Ectodermal cell (in vitro differentiated cells): ENCODE data around the gene ULK1.

Experiments
- H3K27ac ChIP-seq: 2 replicates; pipeline ENCODE4 v1.7.0; 2013; ENCODE audit warnings: mild to moderate bottlenecking, low read depth, low read length; ENCODE audit not compliant: insufficient read depth, poor library complexity, severe bottlenecking
- H3K27me3 ChIP-seq: 2 replicates; pipeline ENCODE4 v1.7.0; 2013; ENCODE audit warnings: mild to moderate bottlenecking, low read length; ENCODE audit not compliant: insufficient read depth, control insufficient read depth, poor library complexity, severe bottlenecking
- H3K36me3 ChIP-seq: one replicate; pipeline ENCODE4 v1.7.0; 2013; ENCODE audit warnings: low read length; ENCODE audit not compliant: control insufficient read depth, insufficient read depth
- H3K4me1 ChIP-seq: one replicate; pipeline ENCODE4 v1.7.0; 2013; ENCODE audit warnings: low read length; ENCODE audit not compliant: control insufficient read depth, insufficient read depth
- H3K4me3 ChIP-seq: 2 replicates; pipeline ENCODE4 v1.7.0; 2013; ENCODE audit warnings: low read depth, low read length, control low read depth; ENCODE audit not compliant: insufficient read depth
- H3K9me3 ChIP-seq: 2 replicates; pipeline ENCODE4 v1.7.0; 2013; ENCODE audit warnings: mild to moderate bottlenecking, low read length, moderate library complexity; ENCODE audit not compliant: control insufficient read depth
- WGBS, 2 experiments: methylation state at CpG; one replicate each; pipeline ENCODE4 v1.1.7; 2013; ENCODE audit warnings: missing lambda C conversion rate in 2 of 2; 5-methylcytosine and 5-hydroxymethylcytosine counted together

ULK1 gene

GRCh38 chr12:131862600-131862993 lies 31.8 kb upstream of the ULK1 start:
- no peak overlapping the region for H3K27ac ChIP-seq
- WGBS, 2 experiments, result 62 to 65% methylated on average over 14 of the region's 14 CpGs

GRCh38 chr12:131862994-131863710 lies 31.3 kb upstream of the ULK1 start:
- Histone ChIP-seq H3K27me3 (no peaks in the 10 kb centered on the region), H3K27ac (no peak overlapping the region), H3K9me3 (no peaks in the 10 kb centered on the region), H3K4me1 (peaks cover 14% of the 10 kb centered on the region), H3K4me3 (no peak overlapping the region), H3K36me3 (no peaks in the 10 kb centered on the region)
- 42 to 44% methylated on average over 20 of the region's 20 CpGs for WGBS, 2 experiments

More at GRCh38 chr12:131862600-131862993, 31.8 kb upstream of the ULK1 start:
- Histone ChIP-seq H3K36me3 (no peaks in the 10 kb centered on the region), H3K27me3 (no peaks in the 10 kb centered on the region), H3K4me1 (peaks cover 14% of the 10 kb centered on the region), H3K9me3 (no peaks in the 10 kb centered on the region), H3K4me3 (no peak overlapping the region)

- 82% methylated on average over 24 of the region's 24 CpGs for WGBS, 2 experiments
- no peak overlapping the region for H3K27ac ChIP-seq
- H3K4me1 ChIP-seq, result peaks cover 14% of the 10 kb centered on the region
- H3K9me3 ChIP-seq, result no peaks in the 10 kb centered on the region
- no peaks in the 10 kb centered on the region for H3K27me3 ChIP-seq
- H3K36me3 ChIP-seq, result no peaks in the 10 kb centered on the region
- no peak overlapping the region for H3K4me3 ChIP-seq
Measured at GRCh38 chr12:131863711-131864396, 30.6 kb upstream of the ULK1 start.

- Histone ChIP-seq H3K9me3 (no peaks in the 10 kb centered on the region), H3K36me3 (no peaks in the 10 kb centered on the region), H3K27me3 (no peaks in the 10 kb centered on the region), H3K27ac (no peak overlapping the region), H3K4me3 (no peak overlapping the region), H3K4me1 (peaks cover 14% of the 10 kb centered on the region)
- WGBS, 2 experiments, result 88 to 92% methylated on average over 8 of the region's 8 CpGs
Measured at GRCh38 chr12:131864469-131864868, 30.0 kb upstream of the ULK1 start.

GRCh38 chr12:131865180-131865875 lies 29.1 kb upstream of the ULK1 start:
- WGBS, 2 experiments, result 94 to 96% methylated on average over 20 of the region's 20 CpGs
- no peak overlapping the region for H3K27ac ChIP-seq
- H3K9me3 ChIP-seq, result no peaks in the 10 kb centered on the region
- H3K36me3 ChIP-seq, result no peaks in the 10 kb centered on the region
- H3K4me1 ChIP-seq, result peaks cover 14% of the 10 kb centered on the region
- no peaks in the 10 kb centered on the region for H3K27me3 ChIP-seq
- H3K4me3 ChIP-seq, result no peak overlapping the region

GRCh38 chr12:131867471-131867870 lies 27.0 kb upstream of the ULK1 start:
- Histone ChIP-seq H3K36me3 (no peaks in the 10 kb centered on the region), H3K4me1 (peaks cover 9% of the 10 kb centered on the region), H3K27ac (no peak overlapping the region), H3K27me3 (no peaks in the 10 kb centered on the region), H3K9me3 (no peaks in the 10 kb centered on the region), H3K4me3 (no peak overlapping the region)
- 91% methylated on average over 10 of the region's 10 CpGs for WGBS, 2 experiments

- no peak overlapping the region for H3K4me3 ChIP-seq
- H3K27me3 ChIP-seq, result no peaks in the 10 kb centered on the region
- peaks cover 4% of the 10 kb centered on the region for H3K4me1 ChIP-seq
- whole genome bisulfite sequencing, 2 experiments, result 92% methylated on average over 28 of the region's 28 CpGs
- H3K36me3 ChIP-seq, result no peaks in the 10 kb centered on the region
- no peak overlapping the region for H3K27ac ChIP-seq
- no peaks in the 10 kb centered on the region for H3K9me3 ChIP-seq
Measured at GRCh38 chr12:131867891-131868675, 26.3 kb upstream of the ULK1 start.

- no peaks in the 10 kb centered on the region for H3K36me3 ChIP-seq
- H3K4me1 ChIP-seq, result no peaks in the 10 kb centered on the region
- H3K27me3 ChIP-seq, result no peaks in the 10 kb centered on the region
- H3K27ac ChIP-seq, result no peak overlapping the region
- no peaks in the 10 kb centered on the region for H3K9me3 ChIP-seq
- no peak overlapping the region for H3K4me3 ChIP-seq
- 82 to 90% methylated on average over 16 of the region's 16 CpGs for WGBS, 2 experiments
Measured at GRCh38 chr12:131869871-131870418, 24.5 kb upstream of the ULK1 start.

GRCh38 chr12:131871677-131872076 lies 22.7 kb upstream of the ULK1 start:
- no peak overlapping the region for H3K27ac ChIP-seq
- no peak overlapping the region for H3K4me3 ChIP-seq
- H3K9me3 ChIP-seq, result no peaks in the 10 kb centered on the region
- WGBS, 2 experiments, result 94 to 95% methylated on average over 6 of the region's 6 CpGs
- H3K36me3 ChIP-seq, result no peaks in the 10 kb centered on the region
- no peaks in the 10 kb centered on the region for H3K4me1 ChIP-seq
- H3K27me3 ChIP-seq, result no peaks in the 10 kb centered on the region
